Neural cell (in vitro differentiated cells): ENCODE results near the gene EFTUD2. TPM values are rescaled to one million over a fixed set of nuclear protein-coding genes. Genes with fewer than 3 reads are reported as not detected.

Experiments used
- H2AFZ ChIP-seq: fragments of 200-600, 300-800 bp; sonication (generic), shearing (Covaris generic); 2 replicates; pipeline ENCODE4 v1.6.0; 2014; ENCODE audit warnings: low read depth, mild to moderate bottlenecking, antibody characterized with exemption, low read length, moderate library complexity
- H3F3A ChIP-seq: fragments of 200-600 bp; shearing (Covaris generic); 2 replicates; pipeline ENCODE4 v1.6.1; 2016; ENCODE audit warnings: mild to moderate bottlenecking, moderate library complexity, mixed read lengths, antibody characterized with exemption, low read length; ENCODE audit not compliant: insufficient read depth, poor library complexity, severe bottlenecking
- H3K27ac ChIP-seq: fragments of 200-600, 300-800 bp; sonication (generic), shearing (Covaris generic); 2 replicates; pipeline ENCODE4 v1.5.1; 2014; ENCODE audit warnings: mild to moderate bottlenecking, low read length, moderate library complexity
- H3K27me3 ChIP-seq: fragments of 300-800, 200-600 bp; sonication (generic), shearing (Covaris generic); 2 replicates; pipeline ENCODE4 v1.6.0; 2014; ENCODE audit warnings: mild to moderate bottlenecking, low read depth, low read length, moderate library complexity; ENCODE audit not compliant: insufficient read depth
- H3K36me3 ChIP-seq: fragments of 300-800, 200-600 bp; sonication (generic), shearing (Covaris generic); 2 replicates; pipeline ENCODE4 v1.5.1; 2014; ENCODE audit warnings: mild to moderate bottlenecking, antibody characterized with exemption, low read length, moderate library complexity; ENCODE audit not compliant: insufficient read depth
- H3K4me2 ChIP-seq: fragments of 300-800, 200-600 bp; sonication (generic), shearing (Covaris generic); 2 replicates; pipeline ENCODE4 v1.6.0; 2014; ENCODE audit warnings: mild to moderate bottlenecking, low read length
- H3K4me3 ChIP-seq: fragments of 300-800, 200-600 bp; sonication (generic), shearing (Covaris generic); 2 replicates; pipeline ENCODE4 v1.5.1; 2014; ENCODE audit warnings: mild to moderate bottlenecking, low read length, moderate library complexity
- H3K79me2 ChIP-seq: fragments of 200-600 bp; shearing (Covaris generic); replicated peaks from 2 replicates; pipeline ENCODE4 v1.6.0; 2014; ENCODE audit warnings: mild to moderate bottlenecking, low read length, moderate library complexity; ENCODE audit not compliant: insufficient read depth
- H3K9ac ChIP-seq: fragments of 300-800, 200-600 bp; sonication (generic), shearing (Covaris generic); 2 replicates; pipeline ENCODE4 v1.6.1; 2016; ENCODE audit warnings: mild to moderate bottlenecking, low read length, mixed read lengths
- H3K9me2 ChIP-seq: fragments of 200-600 bp; shearing (Covaris generic); 2 replicates; pipeline ENCODE4 v1.6.1; 2016; ENCODE audit warnings: mild to moderate bottlenecking, low read length, mixed read lengths; ENCODE audit not compliant: insufficient read depth
- H3K9me3 ChIP-seq: fragments of 200-600, 300-800 bp; sonication (generic), shearing (Covaris generic); 2 replicates; pipeline ENCODE4 v1.6.1; 2016; ENCODE audit warnings: mild to moderate bottlenecking, mixed run types, low read length, moderate library complexity, mixed read lengths
- H4K20me1 ChIP-seq: fragments of 200-600 bp; shearing (Covaris generic); 2 replicates; pipeline ENCODE4 v1.6.1; 2016; ENCODE audit warnings: mild to moderate bottlenecking, mixed run types; ENCODE audit not compliant: insufficient read depth
- CTCF ChIP-seq: fragments of 450-650 bp; IDR thresholded peaks from 2 replicates; pipeline ENCODE4 v1.5.1; 2014; ENCODE audit warnings: antibody characterized with exemption, mild to moderate bottlenecking, moderate library complexity; ENCODE audit not compliant: poor library complexity, severe bottlenecking
- EP300 ChIP-seq: fragments of 450-650 bp; conservative IDR thresholded peaks from 2 replicates; pipeline ENCODE4 v1.6.1; 2014; ENCODE audit warnings: antibody characterized with exemption, mild to moderate bottlenecking, moderate library complexity; ENCODE audit not compliant: poor library complexity, severe bottlenecking
- EZH2 ChIP-seq: fragments of 200-600, 300-800 bp; shearing (Covaris generic), sonication (generic); IDR thresholded peaks from 2 replicates; pipeline ENCODE4 v1.6.1; 2014; ENCODE audit warnings: antibody characterized with exemption, low read length, borderline replicate concordance, mild to moderate bottlenecking; ENCODE audit not compliant: insufficient read depth, poor library complexity, severe bottlenecking
- MXI1 ChIP-seq: fragments of 450-650 bp; conservative IDR thresholded peaks from 2 replicates; pipeline ENCODE4 v1.6.1; 2014; ENCODE audit warnings: antibody characterized with exemption, mild to moderate bottlenecking; ENCODE audit not compliant: poor library complexity, severe bottlenecking
- POLR2AphosphoS5 ChIP-seq: IDR thresholded peaks from 2 replicates; pipeline ENCODE4 v1.6.1; 2012
- RAD21 ChIP-seq: fragments of 450-650 bp; conservative IDR thresholded peaks from 2 replicates; pipeline ENCODE4 v1.6.1; 2014; ENCODE audit warnings: antibody characterized with exemption, mild to moderate bottlenecking, moderate library complexity
- REST ChIP-seq: IDR thresholded peaks from 2 replicates; pipeline ENCODE4 v1.6.1; 2012; ENCODE audit warnings: borderline replicate concordance
- SMC3 ChIP-seq: fragments of 450-650 bp; conservative IDR thresholded peaks from 2 replicates; pipeline ENCODE4 v1.6.1; 2014; ENCODE audit warnings: antibody characterized with exemption, mild to moderate bottlenecking, moderate library complexity; ENCODE audit not compliant: poor library complexity
- TAF1 ChIP-seq: IDR thresholded peaks from 2 replicates; pipeline ENCODE4 v1.6.1; 2012; ENCODE audit warnings: low read depth
- polyA plus RNA-seq: library from polyadenylated mRNA; depleted of rRNA; stranded (reverse); fragments of >200 nt; gene quantifications from 2 replicates; pipeline ENCODE4 v1.2.3, GENCODE V29; 2014

EFTUD2 gene
- polyA plus RNA-seq, 1 donor from 2014 or later, result 69.4 TPM

GRCh38 chr17:44872131-44872768 lies 27.0 kb downstream of the EFTUD2 start:
- Histone ChIP-seq H3K27ac (no peak overlapping the region), H3K9me3 (no peaks in the 10 kb centered on the region), H3K9me2 (no peaks in the 10 kb centered on the region), H3K27me3 (no peaks in the 10 kb centered on the region), H2AFZ (no peak overlapping the region), H3K9ac (no peak overlapping the region), H3K4me3 (no peak overlapping the region), H3K36me3 (peaks cover 4% of the 10 kb centered on the region), H3K4me2 (no peak overlapping the region), H4K20me1 (no peaks in the 10 kb centered on the region), H3K79me2 (no peaks in the 10 kb centered on the region), H3F3A (no peaks in the 10 kb centered on the region)
- no peak for TF ChIP-seq CTCF
- TF ChIP-seq EP300, result no peak
- TF ChIP-seq TAF1, result no peak
- TF ChIP-seq REST, result no peak
- TF ChIP-seq RAD21, result no peak
- TF ChIP-seq POLR2AphosphoS5, result no peak
- TF ChIP-seq SMC3, result no peak
- TF ChIP-seq EZH2, result no peak
- TF ChIP-seq MXI1, result no peak

GRCh38 chr17:44871556-44871955 lies 27.7 kb downstream of the EFTUD2 start:
- Histone ChIP-seq H3K9me2 (no peaks in the 10 kb centered on the region), H3K27me3 (no peaks in the 10 kb centered on the region), H3K9me3 (no peaks in the 10 kb centered on the region), H3K4me3 (no peak overlapping the region), H4K20me1 (no peaks in the 10 kb centered on the region), H3F3A (no peaks in the 10 kb centered on the region), H3K79me2 (no peaks in the 10 kb centered on the region), H2AFZ (no peak overlapping the region), H3K36me3 (peaks cover 4% of the 10 kb centered on the region), H3K27ac (no peak overlapping the region), H3K9ac (no peak overlapping the region), H3K4me2 (no peak overlapping the region)
- TF ChIP-seq EZH2 (no peak), CTCF (no peak)
